ENCODE measurements around the gene CLNS1A. TPM values are rescaled to one million over a fixed set of nuclear protein-coding genes. Genes with fewer than 3 reads are reported as not detected.
A peak's percentile ranks its signal among the peaks of the same experiment; 100 is the strongest.

CLNS1A gene
- total RNA-seq = 74.9 TPM
- long read RNA-seq, transcript CLNS1A-204 (7 exons, 2,993 nt) = major isoform, 101 of 120 reads
- long read RNA-seq, transcript CLNS1A-210 (7 exons, 953 nt) = minor isoform, 6 of 120 reads
- long read RNA-seq, partial matches to known transcripts = 1 of 120 reads
- long read RNA-seq, other reads (novel, unspliced or antisense) = 12 of 120 reads

GRCh38 chr11:77637345-77638165 lies at the start of gene CLNS1A:
Gene CLNS1A (minus strand): TSS chr11:77637794. CDS start chr11:77637714, 80 bp downstream.
- DNase-seq = peak; percentile 88
- intact Hi-C loops (cut with micrococcal nuclease) = no loop called here

GRCh38 chr11:77687088-77687487 lies 49.5 kb upstream of the CLNS1A start:
- intact Hi-C loops (cut with micrococcal nuclease) = no loop called here
- ATAC-seq = no peak
- DNase-seq = no peak

More at GRCh38 chr11:77637345-77638165, at the start of gene CLNS1A:
- peak; percentile 99 for ATAC-seq

- intact Hi-C loops (cut with micrococcal nuclease) = no loop called here
- no peak for ATAC-seq
Measured at GRCh38 chr11:77677138-77677537, 39.5 kb upstream of the CLNS1A start.

GRCh38 chr11:77672264-77672663 lies 34.7 kb upstream of the CLNS1A start:
- DNase-seq (peak; percentile 35), ATAC-seq (peak; percentile 96)
- intact Hi-C loops (cut with micrococcal nuclease) = no loop called here

More at GRCh38 chr11:77677138-77677537, 39.5 kb upstream of the CLNS1A start:
- no peak for DNase-seq

GRCh38 chr11:77669848-77670511 lies 32.4 kb upstream of the CLNS1A start:
- DNase-seq (no peak), ATAC-seq (no peak)
- intact Hi-C loops (cut with micrococcal nuclease) = no loop called here

GRCh38 chr11:77668760-77669159 lies 31.2 kb upstream of the CLNS1A start:
- DNase-seq = no peak
- ATAC-seq = peak; percentile 42
- intact Hi-C loops (cut with micrococcal nuclease) = no loop called here

GRCh38 chr11:77665240-77665965 lies 27.8 kb upstream of the CLNS1A start:
- intact Hi-C loops (cut with micrococcal nuclease) = no loop called here
- DNase-seq (no peak), ATAC-seq (no peak)

- DNase-seq (no peak), ATAC-seq (no peak)
- intact Hi-C loops (cut with micrococcal nuclease) = no loop called here
Measured at GRCh38 chr11:77661670-77662069, 24.1 kb upstream of the CLNS1A start.

- ATAC-seq (no peak), DNase-seq (no peak)
- intact Hi-C loops (cut with micrococcal nuclease) = no loop called here
Measured at GRCh38 chr11:77660947-77661346, 23.4 kb upstream of the CLNS1A start.

GRCh38 chr11:77658213-77659013 lies 20.8 kb upstream of the CLNS1A start:
- intact Hi-C loops (cut with micrococcal nuclease) = no loop called here
- ATAC-seq (no peak), DNase-seq (no peak)

- no peak for DNase-seq
- ATAC-seq = no peak
- intact Hi-C loops (cut with micrococcal nuclease) = no loop called here
Measured at GRCh38 chr11:77656362-77656761, 18.8 kb upstream of the CLNS1A start.

- ATAC-seq (no peak), DNase-seq (no peak)
- intact Hi-C loops (cut with micrococcal nuclease) = no loop called here
Measured at GRCh38 chr11:77654770-77655434, 17.3 kb upstream of the CLNS1A start.

GRCh38 chr11:77650123-77650522 lies 12.5 kb upstream of the CLNS1A start:
- no peak for ATAC-seq
- no peak for DNase-seq
- intact Hi-C loops (cut with micrococcal nuclease) = no loop called here

- DNase-seq (no peak), ATAC-seq (no peak)
- intact Hi-C loops (cut with micrococcal nuclease) = no loop called here
Measured at GRCh38 chr11:77647654-77648305, 10.2 kb upstream of the CLNS1A start.

- no peak for DNase-seq
- ATAC-seq = no peak
- intact Hi-C loops (cut with micrococcal nuclease) = no loop called here
Measured at GRCh38 chr11:77644887-77645286, 7.3 kb upstream of the CLNS1A start.

- intact Hi-C loops (cut with micrococcal nuclease) = no loop called here
- DNase-seq (no peak), ATAC-seq (no peak)
Measured at GRCh38 chr11:77642228-77642627, 4.6 kb upstream of the CLNS1A start.

GRCh38 chr11:77636731-77637344 lies 756 bp downstream of the CLNS1A start:
- no peak for ATAC-seq
- intact Hi-C loops (cut with micrococcal nuclease) = no loop called here

More at GRCh38 chr11:77636731-77637344, 756 bp downstream of the CLNS1A start:
- DNase-seq = no peak
